Measurements from ENCODE around the gene CCDC91.

The CCDC91 gene

DNA sequence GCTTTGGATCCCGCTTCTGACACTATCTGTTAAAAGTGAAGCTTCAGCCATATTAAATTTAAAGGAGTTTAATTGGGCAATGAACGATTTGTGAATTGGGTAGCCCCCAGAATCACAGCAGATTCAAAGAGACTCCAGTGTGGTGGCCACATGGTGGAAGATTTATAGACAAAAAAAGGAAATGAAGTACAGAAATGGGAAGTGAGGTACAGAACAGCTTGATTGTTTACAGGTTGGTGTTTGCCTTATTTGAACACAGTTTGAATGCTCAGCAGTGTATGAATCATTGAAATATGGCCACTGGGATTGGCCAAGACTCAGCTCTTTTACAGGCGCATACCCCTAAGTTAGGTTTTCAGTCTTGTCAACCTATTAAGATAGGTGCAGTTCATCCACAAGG is 21.9 kb downstream of the CCDC91 start:
- TF ChIP-seq, protein P1, sequence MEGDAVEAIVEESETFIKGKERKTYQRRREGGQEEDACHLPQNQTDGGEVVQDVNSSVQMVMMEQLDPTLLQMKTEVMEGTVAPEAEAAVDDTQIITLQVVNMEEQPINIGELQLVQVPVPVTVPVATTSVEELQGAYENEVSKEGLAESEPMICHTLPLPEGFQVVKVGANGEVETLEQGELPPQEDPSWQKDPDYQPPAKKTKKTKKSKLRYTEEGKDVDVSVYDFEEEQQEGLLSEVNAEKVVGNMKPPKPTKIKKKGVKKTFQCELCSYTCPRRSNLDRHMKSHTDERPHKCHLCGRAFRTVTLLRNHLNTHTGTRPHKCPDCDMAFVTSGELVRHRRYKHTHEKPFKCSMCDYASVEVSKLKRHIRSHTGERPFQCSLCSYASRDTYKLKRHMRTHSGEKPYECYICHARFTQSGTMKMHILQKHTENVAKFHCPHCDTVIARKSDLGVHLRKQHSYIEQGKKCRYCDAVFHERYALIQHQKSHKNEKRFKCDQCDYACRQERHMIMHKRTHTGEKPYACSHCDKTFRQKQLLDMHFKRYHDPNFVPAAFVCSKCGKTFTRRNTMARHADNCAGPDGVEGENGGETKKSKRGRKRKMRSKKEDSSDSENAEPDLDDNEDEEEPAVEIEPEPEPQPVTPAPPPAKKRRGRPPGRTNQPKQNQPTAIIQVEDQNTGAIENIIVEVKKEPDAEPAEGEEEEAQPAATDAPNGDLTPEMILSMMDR (IDR thresholded peaks at IDR 0.05): no peak

DNA sequence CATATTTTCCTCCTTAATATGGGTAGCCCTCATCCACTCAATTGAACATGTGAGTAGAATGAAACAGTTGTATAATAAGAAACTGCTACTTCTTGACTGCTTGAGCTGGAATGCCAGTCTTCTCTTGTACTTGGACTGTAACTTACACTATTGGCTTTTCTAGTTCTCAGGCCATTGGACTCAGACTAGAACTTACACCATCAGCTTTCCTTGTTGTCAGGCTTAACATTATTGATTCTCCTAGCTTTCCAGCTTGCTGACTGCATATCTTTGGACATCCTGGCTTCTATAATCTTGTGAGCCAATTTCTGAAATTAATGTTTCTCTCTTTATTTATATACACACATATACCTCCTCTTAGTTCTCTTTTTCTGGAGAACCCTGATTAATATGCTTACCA is 24.8 kb downstream of the CCDC91 start:
- TF ChIP-seq, protein P1 (IDR thresholded peaks at IDR 0.05): no peak

DNA sequence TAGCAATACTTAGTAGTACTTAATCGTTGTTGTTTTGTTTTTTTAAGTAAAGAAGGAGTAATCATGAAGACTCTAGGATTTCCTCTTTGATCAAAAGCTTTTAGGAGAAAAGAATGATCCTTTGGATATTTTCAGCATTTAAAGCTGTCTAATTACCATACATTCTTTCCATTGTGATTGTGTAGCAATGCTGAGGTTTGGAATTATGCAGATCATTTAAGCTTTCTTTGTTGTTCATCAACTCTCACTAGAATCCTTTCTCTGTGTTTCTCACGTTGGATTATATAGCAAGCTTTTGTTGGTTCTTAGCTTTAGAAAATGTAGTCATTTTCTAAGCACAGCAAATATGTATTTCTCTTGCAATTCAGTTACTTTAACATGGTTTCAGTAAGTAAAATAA is 25.8 kb downstream of the CCDC91 start:
- TF ChIP-seq, protein P1 (IDR thresholded peaks at IDR 0.05): no peak

DNA sequence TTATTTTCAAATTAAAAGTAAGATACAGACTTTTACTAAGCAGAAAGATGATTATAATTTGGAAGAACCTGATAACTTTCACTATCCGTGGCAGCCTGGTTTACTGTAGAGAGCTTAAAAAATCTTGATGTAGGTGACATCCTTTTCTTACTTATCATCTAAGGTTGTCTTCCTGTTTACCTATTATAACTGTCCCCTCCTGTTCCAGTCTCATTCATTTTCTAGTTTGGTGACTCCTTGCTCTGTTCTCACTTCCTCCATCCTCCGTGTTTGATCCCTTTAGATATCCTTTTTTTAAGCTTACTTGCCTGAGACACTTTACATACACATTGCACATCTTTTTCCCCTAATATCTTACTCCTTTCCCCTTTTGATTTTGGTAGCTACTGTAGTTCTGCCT is 27.5 kb downstream of the CCDC91 start:
- TF ChIP-seq, protein P1 (IDR thresholded peaks at IDR 0.05): no peak

DNA sequence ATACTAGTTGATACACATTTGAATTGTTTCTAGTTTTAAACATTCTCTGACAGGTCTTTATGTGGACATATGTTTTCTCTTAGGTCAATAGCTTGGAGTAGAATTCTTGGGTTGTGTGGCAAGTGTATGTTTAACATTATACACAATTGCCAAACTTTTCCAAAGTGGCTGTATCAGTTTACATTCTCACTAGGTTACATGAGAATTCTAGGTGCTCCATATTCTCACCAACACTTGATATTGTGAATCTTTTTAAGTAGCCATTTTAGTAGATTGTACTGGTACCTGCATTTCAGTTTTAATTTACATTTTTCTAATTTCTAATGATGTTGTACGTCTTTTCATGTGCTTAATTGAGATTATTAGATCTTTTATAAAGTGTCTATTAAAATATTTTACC is 28.6 kb downstream of the CCDC91 start:
- TF ChIP-seq, protein P1 (IDR thresholded peaks at IDR 0.05): no peak

DNA sequence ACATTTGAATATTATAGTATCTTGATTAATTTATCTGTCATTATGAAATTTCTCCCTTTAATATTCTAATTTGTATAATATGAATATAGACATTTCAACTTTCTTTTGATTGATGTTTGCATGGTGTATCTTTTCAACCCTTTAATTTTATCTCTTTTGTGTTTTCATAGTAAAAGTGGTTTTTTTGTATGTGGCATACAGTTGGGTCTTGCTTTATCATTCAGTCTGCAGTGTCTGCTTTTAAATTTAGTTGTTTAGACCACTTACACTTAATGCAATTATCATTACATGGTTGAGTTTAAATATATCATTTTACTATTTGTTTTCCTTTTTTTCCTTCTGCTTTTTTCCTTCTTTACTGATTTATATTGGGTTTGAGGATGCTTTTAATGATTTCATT is 29.6 kb downstream of the CCDC91 start:
- TF ChIP-seq, protein P1 (IDR thresholded peaks at IDR 0.05): no peak

DNA sequence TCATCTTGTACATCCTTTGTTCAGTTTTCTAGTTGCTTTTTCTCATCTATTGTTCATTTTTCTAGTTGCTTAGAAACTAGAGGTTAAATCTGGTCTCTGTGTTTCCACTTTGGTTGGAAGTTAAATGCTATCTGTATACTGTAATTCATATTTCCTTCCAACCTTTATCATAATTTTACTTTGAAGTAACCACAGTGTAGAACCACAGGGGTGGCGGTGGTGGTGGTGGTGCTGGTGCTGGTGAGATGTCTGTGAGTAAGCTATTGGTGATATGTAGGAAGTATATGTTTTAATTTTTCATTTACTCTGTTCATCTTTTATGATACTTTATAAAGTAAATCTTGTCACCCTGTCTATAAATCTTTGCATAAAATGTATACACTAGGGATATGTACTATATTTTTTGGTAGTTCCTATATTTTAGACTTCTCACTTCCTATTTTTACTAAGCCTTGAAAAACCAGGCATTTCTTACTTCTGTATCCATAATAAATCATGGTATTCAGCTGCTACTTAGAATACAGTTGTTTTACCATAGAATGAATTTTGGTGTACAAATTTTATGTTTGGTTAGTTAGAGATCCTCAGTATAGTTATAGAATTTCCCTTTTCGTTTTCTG is 31.9 kb downstream of the CCDC91 start:
- TF ChIP-seq, protein P1 (IDR thresholded peaks at IDR 0.05): no peak

DNA sequence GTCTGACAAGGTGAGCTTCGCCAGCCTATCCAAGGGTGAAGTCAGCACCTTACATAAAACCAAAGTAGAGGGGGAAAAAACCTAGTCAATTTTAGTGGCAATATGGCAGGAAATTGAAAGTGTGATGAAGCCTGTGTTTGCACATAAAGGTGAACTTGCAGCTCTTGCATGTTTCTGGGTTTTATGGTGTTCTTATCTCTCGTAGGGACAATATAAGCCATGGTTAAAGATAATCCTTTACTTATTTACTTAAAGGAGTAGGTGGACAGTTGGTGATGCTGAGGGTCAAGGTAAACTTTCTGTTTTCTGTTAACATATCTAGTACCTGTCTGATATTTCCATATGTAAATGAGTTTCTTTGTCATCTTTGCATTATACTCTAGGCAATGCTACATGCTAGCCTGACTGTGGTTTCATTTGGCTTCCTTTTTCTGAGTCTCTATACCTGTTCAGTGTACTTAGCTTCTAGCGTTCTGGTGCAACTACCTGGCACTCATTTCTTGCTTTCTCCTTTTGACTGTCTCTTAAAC is 32.8 kb downstream of the CCDC91 start:
- TF ChIP-seq, protein P1 (IDR thresholded peaks at IDR 0.05): no peak
